OCI-LY3 (cell line): ENCODE measurements around the gene TBC1D1.

ENCODE experiments used
- H2AFZ ChIP-seq: fragments of 200-600, 300-600 bp; shearing (Covaris generic); 2 replicates; pipeline ENCODE4 v1.6.0; 2014; ENCODE audit warnings: antibody characterized with exemption, low read depth, low read length
- H3K27ac ChIP-seq: fragments of 200-600, 300-600 bp; sonication (generic); 2 replicates; pipeline ENCODE4 v1.5.1; 2014; ENCODE audit warnings: mild to moderate bottlenecking, low read length, moderate library complexity, mixed read lengths
- H3K27me3 ChIP-seq: fragments of 200-600, 300-600 bp; sonication (generic); 2 replicates; pipeline ENCODE4 v1.6.1; 2014; ENCODE audit warnings: low read depth, low read length, mixed read lengths
- H3K36me3 ChIP-seq: fragments of 200-600, 300-600 bp; sonication (generic); replicated peaks from 2 replicates; pipeline ENCODE3; 2014; ENCODE audit warnings: low read depth, low read length, mixed read lengths
- H3K4me1 ChIP-seq: fragments of 300-600, 200-600 bp; sonication (generic); 2 replicates; pipeline ENCODE4 v1.6.1; 2014; ENCODE audit warnings: low read length, mixed read lengths
- H3K4me2 ChIP-seq: fragments of 200-600, 300-600 bp; sonication (generic); 2 replicates; pipeline ENCODE4 v1.6.1; 2014; ENCODE audit warnings: low read length, mixed read lengths
- H3K4me3 ChIP-seq: fragments of 300-600, 200-600 bp; sonication (generic); 2 replicates; pipeline ENCODE4 v1.5.1; 2014; ENCODE audit warnings: antibody characterized with exemption, mild to moderate bottlenecking, low read length, moderate library complexity
- H3K79me2 ChIP-seq: fragments of 300-600, 200-600 bp; shearing (Covaris generic); 2 replicates; pipeline ENCODE4 v1.6.1; 2014; ENCODE audit warnings: mild to moderate bottlenecking, low read length, mixed read lengths
- H3K9ac ChIP-seq: fragments of 300-600, 200-600 bp; shearing (Covaris generic); 2 replicates; pipeline ENCODE4 v1.6.0; 2014; ENCODE audit warnings: mild to moderate bottlenecking, low read length, moderate library complexity
- H3K9me3 ChIP-seq: fragments of 200-600, 300-600 bp; shearing (Covaris generic); 2 replicates; pipeline ENCODE4 v1.6.1; 2014; ENCODE audit warnings: low read length, mixed read lengths; ENCODE audit not compliant: insufficient read depth
- H4K20me1 ChIP-seq: fragments of 200-600, 300-600 bp; sonication (generic); 2 replicates; pipeline ENCODE4 v1.6.1; 2016; ENCODE audit warnings: low read length, mixed read lengths; ENCODE audit not compliant: insufficient read depth
- CTCF ChIP-seq: fragments of 200-600, 300-600 bp; sonication (generic); IDR thresholded peaks from 2 replicates; pipeline ENCODE4 v1.5.1; 2014; ENCODE audit warnings: antibody characterized with exemption, low read length, low read depth
- EZH2phosphoT487 ChIP-seq: fragments of 200-600 bp; shearing (Covaris generic); IDR thresholded peaks from 2 replicates; pipeline ENCODE4 v1.6.1; 2018; ENCODE audit warnings: antibody characterized with exemption, mixed run types, low read depth

Gene TBC1D1

GRCh38 chr4:38084877-38085711, 194.2 kb downstream of the TBC1D1 start:
- Histone ChIP-seq H2AFZ (no peak overlapping the region), H3K9ac (no peak overlapping the region)

GRCh38 chr4:38085751-38086150, 194.9 kb downstream of the TBC1D1 start:
- H3K27me3 ChIP-seq = no peaks in the 10 kb centered on the region
- TF ChIP-seq CTCF = no peak
- TF ChIP-seq EZH2phosphoT487 = no peak
- H2AFZ ChIP-seq = no peak overlapping the region
- no peaks in the 10 kb centered on the region for H3K79me2 ChIP-seq
- H3K9me3 ChIP-seq = no peaks in the 10 kb centered on the region
- no peak overlapping the region for H3K27ac ChIP-seq
- H3K36me3 ChIP-seq = peaks cover 7% of the 10 kb centered on the region
- H3K4me2 ChIP-seq = no peak overlapping the region
- 0 out of 2 replicates have a peak, but pooled peaks cover 3% of the 10 kb centered on the region for H4K20me1 ChIP-seq
- H3K9ac ChIP-seq = no peak overlapping the region
- H3K4me1 ChIP-seq = 0 out of 2 replicates have a peak, but pooled peaks cover 5% of the 10 kb centered on the region
- H3K4me3 ChIP-seq = no peak overlapping the region

More at GRCh38 chr4:38084877-38085711, 194.2 kb downstream of the TBC1D1 start:
- H3K36me3 ChIP-seq = peaks cover under 1% of the 10 kb centered on the region
- no peaks in the 10 kb centered on the region for H3K4me1 ChIP-seq
- H3K9me3 ChIP-seq = no peaks in the 10 kb centered on the region
- no peak overlapping the region for H3K4me2 ChIP-seq
- no peak overlapping the region for H3K27ac ChIP-seq
- no peaks in the 10 kb centered on the region for H3K27me3 ChIP-seq
- H3K79me2 ChIP-seq = no peaks in the 10 kb centered on the region
- H4K20me1 ChIP-seq = no peaks in the 10 kb centered on the region
- TF ChIP-seq EZH2phosphoT487 (no peak), CTCF (no peak)
- H3K4me3 ChIP-seq = no peak overlapping the region

GRCh38 chr4:38086151-38086848, 195.4 kb downstream of the TBC1D1 start:
- H3K27me3 ChIP-seq = no peaks in the 10 kb centered on the region
- H3K9ac ChIP-seq = no peak overlapping the region
- peaks cover 10% of the 10 kb centered on the region for H3K36me3 ChIP-seq
- H3K9me3 ChIP-seq = no peaks in the 10 kb centered on the region
- H3K4me2 ChIP-seq = no peak overlapping the region
- H3K27ac ChIP-seq = no peak overlapping the region
- H3K79me2 ChIP-seq = no peaks in the 10 kb centered on the region
- TF ChIP-seq CTCF = no peak
- no peak for TF ChIP-seq EZH2phosphoT487
- no peak overlapping the region for H2AFZ ChIP-seq
- no peak overlapping the region for H3K4me3 ChIP-seq
- H3K4me1 ChIP-seq = 0 out of 2 replicates have a peak, but pooled peaks cover 5% of the 10 kb centered on the region
- H4K20me1 ChIP-seq = 0 out of 2 replicates have a peak, but pooled peaks cover 3% of the 10 kb centered on the region

GRCh38 chr4:38086849-38087226, 196.0 kb downstream of the TBC1D1 start:
- Histone ChIP-seq H3K9me3 (no peaks in the 10 kb centered on the region), H3K36me3 (peaks cover 10% of the 10 kb centered on the region), H3K4me1 (0 out of 2 replicates have a peak, but pooled peaks cover 5% of the 10 kb centered on the region), H3K4me2 (no peak overlapping the region), H3K27me3 (no peaks in the 10 kb centered on the region), H3K27ac (no peak overlapping the region), H3K79me2 (no peaks in the 10 kb centered on the region), H3K9ac (no peak overlapping the region), H2AFZ (no peak overlapping the region), H4K20me1 (0 out of 2 replicates have a peak, but pooled peaks cover 3% of the 10 kb centered on the region), H3K4me3 (no peak overlapping the region)
- TF ChIP-seq EZH2phosphoT487 = no peak
- TF ChIP-seq CTCF = no peak
